Bronchial epithelial cell (primary cell): Measurements from ENCODE around the gene TNS2. TPM values are rescaled to one million over a fixed set of nuclear protein-coding genes. Genes with fewer than 3 reads are reported as not detected.
"Not testable (repeated sequence)": the region's sequence is repeated elsewhere in the genome, so short reads cannot be mapped to it uniquely, and the experiment has no call there.

Experiments used
- DNase-seq: peaks from one replicate; pipeline ENCODE4 v3.0.0-alpha.2; 2010; ENCODE audit warnings: low read depth
- FAIRE-seq: peaks from 2 replicates; lab custom pipeline; 2011; peaks lifted over from hg19 to GRCh38; lab: Jason Lieb, UNC
- H3K27me3 ChIP-seq: 2 replicates; pipeline ENCODE4 v1.5.1; 2011; ENCODE audit warnings: low read length; ENCODE audit not compliant: control insufficient read depth, insufficient read depth
- H3K36me3 ChIP-seq: 2 replicates; pipeline ENCODE4 v1.5.1; 2011; ENCODE audit warnings: low read length; ENCODE audit not compliant: control insufficient read depth, insufficient read depth
- H3K4me3 ChIP-seq: 2 replicates; pipeline ENCODE4 v1.5.1; 2011; ENCODE audit warnings: mild to moderate bottlenecking, low read depth, low read length, control low read depth
- total RNA-seq: library from RNA; depleted of rRNA; stranded (reverse); fragments of >200 nt; gene quantifications from 2 replicates; pipeline ENCODE4 v1.2.1, GENCODE V29; 2014
- TF ChIP-seq, protein P1 (sequence below): IDR thresholded peaks from 2 replicates; pipeline ENCODE4 v1.5.1; 2011; ENCODE audit warnings: mild to moderate bottlenecking, moderate library complexity, low read length, control low read depth, inconsistent platforms; ENCODE audit not compliant: insufficient read depth, severe bottlenecking

TNS2 gene
- total RNA-seq, 1 donor from 2014 or later, result 1.3 TPM

DNA sequence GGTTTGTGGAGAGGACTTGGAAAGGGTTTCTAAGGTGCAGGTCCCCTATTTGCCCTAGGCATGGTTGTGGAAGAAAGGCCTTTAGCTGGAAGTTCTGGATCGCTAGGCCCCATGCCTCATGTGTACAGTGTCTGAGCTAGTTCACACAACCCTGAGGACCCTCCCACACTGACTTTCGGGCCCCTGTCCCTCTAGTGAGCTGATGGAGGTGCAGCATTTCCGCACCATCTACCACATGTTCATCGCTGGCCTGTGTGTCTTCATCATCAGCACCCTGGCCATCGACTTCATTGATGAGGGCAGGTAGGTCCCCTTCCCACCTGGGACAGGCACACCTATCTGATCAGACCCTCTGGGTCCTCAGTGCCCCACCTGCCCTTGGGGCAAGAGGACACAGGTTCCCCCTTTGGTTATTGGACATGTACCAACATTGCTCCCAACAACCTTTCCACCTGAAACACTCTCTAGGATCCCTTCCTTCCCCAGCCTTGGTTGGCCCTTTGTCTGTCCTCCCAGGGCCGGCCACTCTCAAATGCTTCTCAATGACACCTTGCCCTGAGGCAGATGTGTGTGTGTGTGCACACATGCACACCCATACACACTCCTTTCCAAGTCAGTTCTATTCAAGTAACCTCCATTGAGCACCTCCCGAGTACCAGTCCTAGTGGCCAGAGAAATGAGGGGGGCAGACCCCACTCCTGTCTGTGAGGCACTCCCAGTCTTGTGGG is 56.0 kb downstream of the TNS2 start:
- FAIRE-seq, result no peak

DNA sequence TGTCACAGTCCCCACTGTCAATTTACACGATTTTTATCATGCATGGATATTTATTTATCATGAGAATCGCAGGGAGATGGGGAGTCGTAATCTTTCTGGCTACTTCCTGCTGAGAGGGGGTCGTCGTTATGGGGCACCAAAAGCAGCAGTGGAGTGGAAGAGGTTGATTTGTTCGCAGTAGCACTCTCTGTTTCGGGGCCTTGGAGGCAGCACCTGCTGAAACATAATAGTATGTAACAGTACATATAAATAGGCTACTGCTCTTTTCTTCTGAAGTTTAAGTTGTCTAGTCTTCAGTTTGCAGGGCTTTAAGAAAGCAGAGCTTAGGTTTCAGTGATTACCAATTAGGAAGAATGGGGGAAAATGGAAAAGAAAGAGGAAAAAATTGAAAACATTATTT is 57.3 kb downstream of the TNS2 start:
- Histone ChIP-seq H3K27me3 (no peaks in the 10 kb centered on the region), H3K36me3 (no peaks in the 10 kb centered on the region), H3K4me3 (no peak overlapping the region)
- no peak for DNase-seq
- FAIRE-seq, result no peak
- TF ChIP-seq, protein P1, sequence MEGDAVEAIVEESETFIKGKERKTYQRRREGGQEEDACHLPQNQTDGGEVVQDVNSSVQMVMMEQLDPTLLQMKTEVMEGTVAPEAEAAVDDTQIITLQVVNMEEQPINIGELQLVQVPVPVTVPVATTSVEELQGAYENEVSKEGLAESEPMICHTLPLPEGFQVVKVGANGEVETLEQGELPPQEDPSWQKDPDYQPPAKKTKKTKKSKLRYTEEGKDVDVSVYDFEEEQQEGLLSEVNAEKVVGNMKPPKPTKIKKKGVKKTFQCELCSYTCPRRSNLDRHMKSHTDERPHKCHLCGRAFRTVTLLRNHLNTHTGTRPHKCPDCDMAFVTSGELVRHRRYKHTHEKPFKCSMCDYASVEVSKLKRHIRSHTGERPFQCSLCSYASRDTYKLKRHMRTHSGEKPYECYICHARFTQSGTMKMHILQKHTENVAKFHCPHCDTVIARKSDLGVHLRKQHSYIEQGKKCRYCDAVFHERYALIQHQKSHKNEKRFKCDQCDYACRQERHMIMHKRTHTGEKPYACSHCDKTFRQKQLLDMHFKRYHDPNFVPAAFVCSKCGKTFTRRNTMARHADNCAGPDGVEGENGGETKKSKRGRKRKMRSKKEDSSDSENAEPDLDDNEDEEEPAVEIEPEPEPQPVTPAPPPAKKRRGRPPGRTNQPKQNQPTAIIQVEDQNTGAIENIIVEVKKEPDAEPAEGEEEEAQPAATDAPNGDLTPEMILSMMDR, result no peak

More for the DNA sequence above, 56.0 kb downstream of the TNS2 start:
- Histone ChIP-seq H3K27me3 (no peaks in the 10 kb centered on the region), H3K36me3 (no peaks in the 10 kb centered on the region), H3K4me3 (no peak overlapping the region)
- TF ChIP-seq, protein P1, result no peak
- DNase-seq, result no peak

DNA sequence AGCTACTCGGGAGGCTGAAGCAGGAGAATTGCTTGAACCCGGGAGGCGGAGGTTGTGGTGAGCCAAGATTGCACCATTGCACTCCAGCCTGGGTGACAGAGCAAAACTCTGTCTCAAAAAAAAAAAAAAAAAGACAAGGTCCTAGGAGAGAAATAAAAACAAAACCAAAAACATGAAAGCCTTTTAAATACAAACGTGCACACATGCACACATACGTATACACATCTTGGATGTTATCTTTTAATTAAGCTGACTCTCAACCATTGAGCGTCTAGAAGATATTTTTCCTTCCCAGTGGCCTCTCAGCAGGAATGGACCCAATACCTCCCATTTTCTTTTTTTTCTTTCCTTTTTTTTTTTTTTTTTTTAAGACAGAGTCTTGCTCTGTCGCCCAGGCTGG is 62.6 kb downstream of the TNS2 start:
- H3K4me3 ChIP-seq, H3K27me3 ChIP-seq, DNase-seq, H3K36me3 ChIP-seq, FAIRE-seq: not testable (repeated sequence)

DNA sequence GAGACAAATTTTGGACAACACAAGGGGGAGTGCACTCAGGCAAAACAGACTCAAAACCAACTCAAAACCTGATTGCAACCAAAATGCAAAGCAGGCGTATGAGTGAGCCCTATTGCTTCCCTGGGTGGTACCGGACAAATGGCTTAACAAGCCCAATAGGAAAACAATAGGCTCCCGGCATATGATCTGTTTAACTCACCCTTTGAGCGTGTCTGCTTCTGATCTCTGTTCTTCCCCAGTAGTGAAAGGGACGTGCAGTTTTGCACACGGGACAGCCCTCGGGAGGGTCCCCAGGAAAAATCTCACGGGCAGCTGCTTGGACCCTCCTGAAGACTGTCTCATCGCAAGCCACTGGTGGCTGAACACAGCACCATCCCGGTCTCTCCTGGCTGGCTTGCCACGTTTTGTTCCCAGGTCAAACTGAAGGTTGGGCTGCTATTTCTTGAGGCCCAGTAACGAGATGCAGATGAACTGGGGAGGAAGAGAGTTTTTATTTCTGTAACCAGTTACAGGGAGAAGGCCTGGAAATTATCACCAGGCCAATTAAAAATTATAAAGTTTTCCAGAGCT is 63.4 kb downstream of the TNS2 start:
- TF ChIP-seq, protein P1, result no peak
- H3K36me3 ChIP-seq, result no peaks in the 10 kb centered on the region
- DNase-seq (no peak), FAIRE-seq (no peak)
- H3K4me3 ChIP-seq, result no peak overlapping the region
- H3K27me3 ChIP-seq, result no peaks in the 10 kb centered on the region

DNA sequence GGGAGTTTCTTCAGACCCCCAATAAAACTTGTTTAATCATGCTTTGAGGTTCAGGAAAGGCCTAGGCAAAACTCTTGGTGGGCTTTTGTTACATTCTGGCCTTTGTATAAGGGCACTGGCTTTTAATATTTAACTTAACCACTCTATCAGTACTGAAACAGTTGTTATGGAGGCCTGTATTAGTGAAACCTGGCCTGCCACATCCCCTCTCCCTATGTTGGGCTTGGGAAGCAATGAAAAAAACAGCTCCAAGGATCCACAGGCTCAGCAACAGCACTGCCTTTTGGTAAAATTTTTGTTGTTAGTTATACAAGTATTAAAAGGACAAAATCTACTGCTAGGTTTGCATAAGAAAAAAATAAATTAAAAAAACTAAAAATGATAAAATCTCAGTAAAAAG is 64.1 kb downstream of the TNS2 start:
- no peaks in the 10 kb centered on the region for H3K27me3 ChIP-seq
- H3K4me3 ChIP-seq, result no peak overlapping the region
- DNase-seq (no peak), FAIRE-seq (no peak)
- no peaks in the 10 kb centered on the region for H3K36me3 ChIP-seq
- TF ChIP-seq, protein P1, result no peak

Other genes starting within 250 kb of the TNS2 start
- gene KRT4, start 235.9 kb upstream of the TNS2 start, total RNA-seq, result 66.6 and 171 TPM in 2 replicates
- under 0.01 and 0.26 TPM in 2 replicates for gene KRT79, start 215.8 kb upstream of the TNS2 start, total RNA-seq
- gene KRT78, start 201.1 kb upstream of the TNS2 start, total RNA-seq, result 5.3 and 17.0 TPM in 2 replicates
- 146 and 309 TPM in 2 replicates for gene KRT8, start 145.0 kb upstream of the TNS2 start, total RNA-seq
- 387 and 526 TPM in 2 replicates for gene KRT18, start 100.9 kb upstream of the TNS2 start, total RNA-seq
- 1,485 and 2,183 TPM in 2 replicates for gene EIF4B, start 43.6 kb upstream of the TNS2 start, total RNA-seq
- 18.7 and 25.9 TPM in 2 replicates for gene SPRYD3, start 29.3 kb downstream of the TNS2 start, total RNA-seq
- gene IGFBP6, start 47.6 kb downstream of the TNS2 start, total RNA-seq, result 75.5 and 81.6 TPM in 2 replicates
- not detected in 2 replicates for gene SOAT2, start 53.4 kb downstream of the TNS2 start, total RNA-seq
- gene ZNF740, start 130.7 kb downstream of the TNS2 start, total RNA-seq, result 15.2 and 16.6 TPM in 2 replicates
- 6.6 and 11.1 TPM in 2 replicates for gene CSAD, start 130.9 kb downstream of the TNS2 start, total RNA-seq
- gene ITGB7, start 157.2 kb downstream of the TNS2 start, total RNA-seq, result 8.4 and 15.7 TPM in 2 replicates
- 24.7 and 74.6 TPM in 2 replicates for gene RARG, start 182.1 kb downstream of the TNS2 start, total RNA-seq
- 0.26 and 1.4 TPM in 2 replicates for gene ESPL1, start 218.2 kb downstream of the TNS2 start, total RNA-seq
- 341 and 429 TPM in 2 replicates for gene PFDN5, start 245.5 kb downstream of the TNS2 start, total RNA-seq
- 24.3 and 29.7 TPM in 2 replicates for gene MYG1, start 249.6 kb downstream of the TNS2 start, total RNA-seq